Kidney epithelial cell (primary cell): ENCODE results near the gene MZT1. TPM values are rescaled to one million over a fixed set of nuclear protein-coding genes. Genes with fewer than 3 reads are reported as not detected.
A peak's percentile ranks its signal among the peaks of the same experiment; 100 is the strongest.

Experiments used
- DNase-seq: peaks from one replicate; pipeline ENCODE4 v3.0.0-alpha.2; 2010; ENCODE audit warnings: low read depth
- H3K27me3 ChIP-seq: 2 replicates; pipeline ENCODE4 v1.6.0; 2011; ENCODE audit warnings: low read length; ENCODE audit not compliant: control insufficient read depth, insufficient read depth
- H3K36me3 ChIP-seq: 2 replicates; pipeline ENCODE4 v1.5.1; 2011; ENCODE audit warnings: low read length; ENCODE audit not compliant: control insufficient read depth, insufficient read depth
- H3K4me3 ChIP-seq: 2 replicates; pipeline ENCODE4 v1.5.1; 2011; ENCODE audit warnings: low read depth, mild to moderate bottlenecking, control low read depth, low read length
- CTCF ChIP-seq: IDR thresholded peaks from 2 replicates; pipeline ENCODE4 v1.5.1; 2011; ENCODE audit warnings: mild to moderate bottlenecking, moderate library complexity, low read length, control low read depth, inconsistent platforms; ENCODE audit not compliant: insufficient read depth, poor library complexity, severe bottlenecking
- total RNA-seq: library from RNA; depleted of rRNA; stranded (reverse); fragments of >200 nt; gene quantifications from 2 replicates; pipeline ENCODE4 v1.2.3, GENCODE V29; 2015

Gene MZT1
- total RNA-seq, result 12.7 and 18.0 TPM in 2 replicates

GRCh38 chr13:72727417-72728289 is at the start of gene MZT1, which contains the start of gene BORA:
MZT1 (minus strand) TSS chr13:72727629; CDS start chr13:72727602, 27 bp downstream.
BORA (plus strand) TSS chr13:72727923; CDS start chr13:72728941, 1,018 bp downstream.
- peak; percentile 90 for DNase-seq

GRCh38 chr13:72774019-72774418 is 46.6 kb upstream of the MZT1 start:
- Histone ChIP-seq H3K4me3 (no peak overlapping the region), H3K36me3 (no peaks in the 10 kb centered on the region), H3K27me3 (no peaks in the 10 kb centered on the region)
- no peak for DNase-seq
- TF ChIP-seq CTCF, result no peak

More at GRCh38 chr13:72727417-72728289, at the start of gene MZT1, which contains the start of gene BORA:
- H3K4me3 ChIP-seq, result peak within 1 kb of the TSS; percentile 74
- no peak for TF ChIP-seq CTCF
- no peaks in the 10 kb centered on the region for H3K36me3 ChIP-seq
- no peaks in the 10 kb centered on the region for H3K27me3 ChIP-seq

GRCh38 chr13:72763411-72763810 is 36.0 kb upstream of the MZT1 start:
- Histone ChIP-seq H3K36me3 (no peaks in the 10 kb centered on the region), H3K4me3 (no peak overlapping the region), H3K27me3 (no peaks in the 10 kb centered on the region)
- TF ChIP-seq CTCF, result no peak
- DNase-seq, result no peak

GRCh38 chr13:72760189-72760588 is 32.8 kb upstream of the MZT1 start:
- no peak for DNase-seq
- Histone ChIP-seq H3K36me3 (no peaks in the 10 kb centered on the region), H3K4me3 (no peak overlapping the region), H3K27me3 (no peaks in the 10 kb centered on the region)
- TF ChIP-seq CTCF, result no peak

- TF ChIP-seq CTCF, result no peak
- no peak for DNase-seq
- Histone ChIP-seq H3K27me3 (no peaks in the 10 kb centered on the region), H3K36me3 (no peaks in the 10 kb centered on the region), H3K4me3 (no peak overlapping the region)
Measured at GRCh38 chr13:72757792-72758535, 30.5 kb upstream of the MZT1 start.
